Hepatocyte (in vitro differentiated cells): ENCODE measurements around the gene CELSR3. TPM values are rescaled to one million over a fixed set of nuclear protein-coding genes. Genes with fewer than 3 reads are reported as not detected.
A peak's percentile ranks its signal among the peaks of the same experiment; 100 is the strongest.

Source experiments
- DNase-seq: peaks from one replicate; pipeline ENCODE4 v3.0.0-alpha.2; 2016; ENCODE audit warnings: low spot score
- H2AFZ ChIP-seq: fragments of 200-600 bp; sonication (generic); 2 replicates; pipeline ENCODE4 v1.6.0; 2016; ENCODE audit warnings: antibody characterized with exemption, mild to moderate bottlenecking
- H3K27ac ChIP-seq: fragments of 200-600 bp; sonication (generic); 2 replicates; pipeline ENCODE4 v1.5.1; 2016; ENCODE audit warnings: mild to moderate bottlenecking
- H3K27me3 ChIP-seq: fragments of 200-600 bp; sonication (generic); 2 replicates; pipeline ENCODE4 v1.6.1; 2016
- H3K36me3 ChIP-seq: fragments of 200-600 bp; sonication (generic); replicated peaks from 2 replicates; pipeline ENCODE4 v1.5.1; 2016; ENCODE audit warnings: low read depth; ENCODE audit not compliant: insufficient read depth
- H3K4me1 ChIP-seq: fragments of 200-600 bp; sonication (generic); 2 replicates; pipeline ENCODE4 v1.5.1; 2016; ENCODE audit warnings: mild to moderate bottlenecking, moderate library complexity; ENCODE audit not compliant: insufficient read depth
- H3K4me2 ChIP-seq: fragments of 200-600 bp; sonication (generic); 2 replicates; pipeline ENCODE4 v1.6.0; 2016
- H3K4me3 ChIP-seq: fragments of 200-600 bp; sonication (generic); 2 replicates; pipeline ENCODE4 v1.5.1; 2016; ENCODE audit warnings: mild to moderate bottlenecking
- H3K79me2 ChIP-seq: fragments of 200-600 bp; sonication (generic); 2 replicates; pipeline ENCODE4 v1.6.0; 2017; ENCODE audit warnings: mild to moderate bottlenecking
- H3K9me2 ChIP-seq: fragments of 200-600 bp; sonication (generic); replicated peaks from 2 replicates; pipeline ENCODE4 v1.6.0; 2017; ENCODE audit warnings: mild to moderate bottlenecking; ENCODE audit not compliant: insufficient read depth
- H3K9me3 ChIP-seq: fragments of 200-600 bp; sonication (generic); 2 replicates; pipeline ENCODE4 v1.5.1; 2016; ENCODE audit warnings: low read depth, mild to moderate bottlenecking
- H4K20me1 ChIP-seq: fragments of 200-600 bp; sonication (generic); 2 replicates; pipeline ENCODE4 v1.6.0; 2016; ENCODE audit warnings: mild to moderate bottlenecking; ENCODE audit not compliant: insufficient read depth, poor library complexity, severe bottlenecking
- EZH2 ChIP-seq: fragments of 200-600 bp; sonication (generic); IDR thresholded peaks from 2 replicates; pipeline ENCODE4 v1.6.1; 2016; ENCODE audit warnings: antibody characterized with exemption, mild to moderate bottlenecking, borderline replicate concordance
- EZH2phosphoT487 ChIP-seq: fragments of 200-600 bp; sonication (generic); IDR thresholded peaks from one replicate; pipeline ENCODE4 v1.6.1; 2018; ENCODE audit warnings: antibody characterized with exemption, mild to moderate bottlenecking, low read depth, moderate library complexity; ENCODE audit not compliant: unreplicated experiment, severe bottlenecking
- WGBS: methylation state at CpG from one replicate; pipeline ENCODE4 v1.1.6; 2016; ENCODE audit warnings: low lambda C conversion rate; ENCODE audit errors: missing lambda C conversion rate; 5-methylcytosine and 5-hydroxymethylcytosine counted together
- polyA plus RNA-seq: library from polyadenylated mRNA; unstranded; fragments of >200 nt; fragmentation: Nextera tagmentation; extraction: Ambion mirVana; gene quantifications from 2 replicates; pipeline ENCODE4 v1.2.1, GENCODE V29; 2016
- total RNA-seq: library from RNA; depleted of rRNA; stranded (reverse); fragments of >200 nt; gene quantifications from 2 replicates; pipeline ENCODE4 v1.2.3, GENCODE V29; 2014
- TF ChIP-seq, protein P1 (sequence below): fragments of 200-600 bp; sonication (generic); IDR thresholded peaks from 2 replicates; pipeline ENCODE4 v1.5.1; 2016; ENCODE audit warnings: antibody characterized with exemption, mild to moderate bottlenecking; ENCODE audit not compliant: poor library complexity

CELSR3 gene
- total and polyA plus RNA-seq, 2 experiments from 2014 or later = 1.8 to 1.9 TPM

DNA sequence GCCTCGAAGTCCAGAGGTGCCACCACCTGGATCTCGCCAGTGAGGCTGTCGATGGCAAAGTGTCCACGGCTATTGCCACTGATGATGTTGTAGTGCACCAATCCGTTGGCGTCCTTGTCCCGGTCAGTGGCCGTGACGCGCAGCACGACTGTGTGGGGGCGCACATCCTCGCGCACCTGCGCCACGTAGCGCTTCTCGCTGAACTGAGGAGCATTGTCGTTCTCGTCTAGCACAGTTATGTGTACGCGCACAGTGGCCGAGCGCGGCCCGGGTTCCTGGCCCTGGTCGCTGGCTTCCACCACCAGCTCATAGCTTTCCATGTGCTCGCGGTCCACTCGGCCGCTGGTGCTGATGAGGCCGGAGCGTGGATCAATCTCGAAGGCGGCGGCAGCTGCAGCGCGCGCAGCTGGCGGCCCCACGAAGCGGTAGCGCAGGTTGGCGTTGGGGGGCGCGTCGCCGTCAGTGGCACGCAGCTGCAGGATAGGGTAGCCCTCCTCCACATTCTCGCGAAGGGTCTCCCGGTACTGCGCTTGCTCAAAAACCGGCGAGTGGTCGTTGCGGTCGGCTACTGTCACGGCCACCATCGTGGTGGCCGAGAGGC is 1.8 kb downstream of the CELSR3 start:
- no peak for DNase-seq
- no peaks in the 10 kb centered on the region for H3K27me3 ChIP-seq
- no peaks in the 10 kb centered on the region for H3K4me1 ChIP-seq
- H3K79me2 ChIP-seq = no peaks in the 10 kb centered on the region
- WGBS = 97% methylated on average over 57 of the region's 61 CpGs
- no peaks in the 10 kb centered on the region for H3K9me3 ChIP-seq
- H3K4me2 ChIP-seq = peak overlapping the region; percentile 95
- H4K20me1 ChIP-seq = no peaks in the 10 kb centered on the region
- H2AFZ ChIP-seq = no peak overlapping the region
- TF ChIP-seq EZH2 (no peak), EZH2phosphoT487 (no peak)
- TF ChIP-seq, protein P1, sequence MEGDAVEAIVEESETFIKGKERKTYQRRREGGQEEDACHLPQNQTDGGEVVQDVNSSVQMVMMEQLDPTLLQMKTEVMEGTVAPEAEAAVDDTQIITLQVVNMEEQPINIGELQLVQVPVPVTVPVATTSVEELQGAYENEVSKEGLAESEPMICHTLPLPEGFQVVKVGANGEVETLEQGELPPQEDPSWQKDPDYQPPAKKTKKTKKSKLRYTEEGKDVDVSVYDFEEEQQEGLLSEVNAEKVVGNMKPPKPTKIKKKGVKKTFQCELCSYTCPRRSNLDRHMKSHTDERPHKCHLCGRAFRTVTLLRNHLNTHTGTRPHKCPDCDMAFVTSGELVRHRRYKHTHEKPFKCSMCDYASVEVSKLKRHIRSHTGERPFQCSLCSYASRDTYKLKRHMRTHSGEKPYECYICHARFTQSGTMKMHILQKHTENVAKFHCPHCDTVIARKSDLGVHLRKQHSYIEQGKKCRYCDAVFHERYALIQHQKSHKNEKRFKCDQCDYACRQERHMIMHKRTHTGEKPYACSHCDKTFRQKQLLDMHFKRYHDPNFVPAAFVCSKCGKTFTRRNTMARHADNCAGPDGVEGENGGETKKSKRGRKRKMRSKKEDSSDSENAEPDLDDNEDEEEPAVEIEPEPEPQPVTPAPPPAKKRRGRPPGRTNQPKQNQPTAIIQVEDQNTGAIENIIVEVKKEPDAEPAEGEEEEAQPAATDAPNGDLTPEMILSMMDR = no peak
- H3K27ac ChIP-seq = no peak overlapping the region
- H3K9me2 ChIP-seq = no peaks in the 10 kb centered on the region
- no peak overlapping the region for H3K4me3 ChIP-seq
- H3K36me3 ChIP-seq = no peaks in the 10 kb centered on the region

DNA sequence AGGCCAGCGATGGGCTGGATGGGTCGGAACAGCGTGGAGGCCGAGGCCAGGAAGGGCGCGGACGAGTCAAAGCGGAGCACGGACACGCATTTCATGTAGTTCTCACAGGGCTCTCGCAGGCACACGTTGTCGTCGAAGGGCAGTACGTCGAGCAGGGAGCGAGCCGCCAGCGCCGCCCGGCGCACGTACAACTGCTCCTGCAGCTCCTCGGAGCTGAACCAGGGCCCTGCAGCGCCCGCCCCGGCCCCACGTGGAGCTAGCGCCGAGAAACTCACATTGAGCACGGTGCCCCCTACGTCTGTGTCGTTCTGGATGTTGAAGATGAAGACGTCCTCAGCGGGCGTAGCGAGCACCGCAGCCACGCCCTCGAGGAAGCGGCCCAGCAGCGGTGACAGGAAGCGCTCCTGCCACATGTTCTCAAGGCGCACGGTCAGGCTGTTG is 5.8 kb downstream of the CELSR3 start:
- TF ChIP-seq EZH2 (no peak), EZH2phosphoT487 (no peak)
- TF ChIP-seq, protein P1 = no peak
- Histone ChIP-seq H2AFZ (peak overlapping the region; percentile 51), H3K4me3 (no peak overlapping the region), H3K36me3 (no peaks in the 10 kb centered on the region), H3K4me1 (no peaks in the 10 kb centered on the region), H3K79me2 (no peaks in the 10 kb centered on the region), H4K20me1 (no peaks in the 10 kb centered on the region), H3K27me3 (no peaks in the 10 kb centered on the region), H3K9me3 (no peaks in the 10 kb centered on the region), H3K4me2 (peak overlapping the region; percentile 89), H3K27ac (no peak overlapping the region), H3K9me2 (no peaks in the 10 kb centered on the region)
- WGBS = 89% methylated on average over 45 of the region's 45 CpGs
- DNase-seq = no peak

DNA sequence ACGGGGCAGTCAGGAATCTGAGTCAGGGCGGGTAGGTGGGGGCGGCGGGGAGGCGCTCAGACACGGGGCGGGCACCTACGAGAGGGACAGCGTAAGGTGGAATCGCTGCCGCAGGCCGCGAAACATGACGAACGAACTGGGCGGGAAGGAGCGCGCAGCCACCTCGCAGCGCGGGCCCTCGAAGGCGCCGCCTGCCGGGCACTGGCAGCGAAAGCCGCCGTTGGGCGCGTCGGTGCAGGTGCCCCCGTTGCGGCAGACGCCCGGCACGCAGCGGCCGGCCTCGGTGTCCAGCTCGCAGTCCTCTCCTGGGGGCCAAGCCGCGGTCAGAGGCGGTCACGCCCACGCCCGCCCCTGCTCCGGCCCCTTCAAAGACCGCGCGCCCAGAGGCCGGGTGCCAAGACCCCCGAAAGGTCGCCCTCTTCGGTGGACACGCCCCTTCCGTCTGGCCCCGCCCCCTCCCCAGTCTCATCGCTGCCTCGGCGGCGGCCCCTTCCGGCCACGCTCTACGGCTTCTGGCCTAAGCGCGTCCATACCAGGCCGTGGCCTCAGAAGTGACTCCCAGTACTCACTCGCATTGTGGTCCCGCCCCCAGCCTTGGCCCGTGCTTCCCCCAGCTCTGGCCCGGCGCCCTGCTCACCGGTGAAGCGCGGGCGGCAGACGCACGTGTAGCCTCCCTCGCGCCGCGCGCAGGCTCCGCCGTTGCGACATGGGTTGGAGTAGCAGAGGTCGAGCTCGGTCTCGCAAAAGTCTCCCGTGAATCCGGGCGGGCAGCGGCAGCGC is 6.4 kb downstream of the CELSR3 start:
- peak; percentile 90 for DNase-seq
- Histone ChIP-seq H3K9me2 (no peaks in the 10 kb centered on the region), H2AFZ (peak overlapping the region; percentile 51), H3K4me3 (no peak overlapping the region), H3K9me3 (no peaks in the 10 kb centered on the region), H4K20me1 (no peaks in the 10 kb centered on the region), H3K36me3 (no peaks in the 10 kb centered on the region), H3K4me2 (peak overlapping the region; percentile 89), H3K4me1 (no peaks in the 10 kb centered on the region), H3K79me2 (no peaks in the 10 kb centered on the region), H3K27ac (no peak overlapping the region), H3K27me3 (no peaks in the 10 kb centered on the region)
- TF ChIP-seq EZH2 = no peak
- TF ChIP-seq, protein P1 = peak; percentile 63
- WGBS = 39% methylated on average over 42 of the region's 94 CpGs
